Neural progenitor cell (in vitro differentiated cells): Measurements from ENCODE around the gene EXO1.

ENCODE experiments used
- EZH2 ChIP-seq: fragments of 200-600 bp; sonication (generic); IDR thresholded peaks from 2 replicates; pipeline ENCODE4 v1.6.1; 2017; ENCODE audit warnings: antibody characterized with exemption, mild to moderate bottlenecking, moderate library complexity
- EZH2phosphoT487 ChIP-seq: fragments of 200-600 bp; sonication (generic); IDR thresholded peaks from 2 replicates; pipeline ENCODE4 v1.6.1; 2017; ENCODE audit warnings: antibody characterized with exemption
- TF ChIP-seq, protein P1 (sequence below): fragments of 200-600 bp; sonication (generic); IDR thresholded peaks from 2 replicates; pipeline ENCODE4 v1.5.1; 2017; ENCODE audit warnings: antibody characterized with exemption, mild to moderate bottlenecking

DNA sequence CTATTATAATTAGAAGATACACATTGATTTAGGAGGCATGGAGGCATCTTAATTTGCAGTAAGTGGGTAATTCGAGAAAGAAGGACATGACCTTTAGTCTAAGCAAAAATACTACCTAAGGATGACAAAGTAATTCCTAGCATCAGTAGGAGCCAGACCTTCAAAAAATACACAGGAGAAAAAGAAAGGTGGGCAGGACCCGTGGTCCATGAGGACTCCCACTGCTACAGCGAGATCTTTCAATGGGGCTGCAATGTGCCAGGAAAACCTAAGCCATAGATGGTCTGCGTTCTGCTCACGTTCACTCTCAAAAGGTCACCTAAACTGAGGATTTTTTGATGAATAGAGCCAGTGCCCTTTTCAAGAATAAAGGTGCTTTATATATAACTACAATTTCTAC is 10.6 kb upstream of the EXO1 start:
- TF ChIP-seq, protein P1, sequence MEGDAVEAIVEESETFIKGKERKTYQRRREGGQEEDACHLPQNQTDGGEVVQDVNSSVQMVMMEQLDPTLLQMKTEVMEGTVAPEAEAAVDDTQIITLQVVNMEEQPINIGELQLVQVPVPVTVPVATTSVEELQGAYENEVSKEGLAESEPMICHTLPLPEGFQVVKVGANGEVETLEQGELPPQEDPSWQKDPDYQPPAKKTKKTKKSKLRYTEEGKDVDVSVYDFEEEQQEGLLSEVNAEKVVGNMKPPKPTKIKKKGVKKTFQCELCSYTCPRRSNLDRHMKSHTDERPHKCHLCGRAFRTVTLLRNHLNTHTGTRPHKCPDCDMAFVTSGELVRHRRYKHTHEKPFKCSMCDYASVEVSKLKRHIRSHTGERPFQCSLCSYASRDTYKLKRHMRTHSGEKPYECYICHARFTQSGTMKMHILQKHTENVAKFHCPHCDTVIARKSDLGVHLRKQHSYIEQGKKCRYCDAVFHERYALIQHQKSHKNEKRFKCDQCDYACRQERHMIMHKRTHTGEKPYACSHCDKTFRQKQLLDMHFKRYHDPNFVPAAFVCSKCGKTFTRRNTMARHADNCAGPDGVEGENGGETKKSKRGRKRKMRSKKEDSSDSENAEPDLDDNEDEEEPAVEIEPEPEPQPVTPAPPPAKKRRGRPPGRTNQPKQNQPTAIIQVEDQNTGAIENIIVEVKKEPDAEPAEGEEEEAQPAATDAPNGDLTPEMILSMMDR = no peak
- TF ChIP-seq EZH2 (no peak), EZH2phosphoT487 (no peak)
